Effector memory CD4-positive, alpha-beta T cell (primary cell): ENCODE results near the gene NUP214.
"Not testable (repeated sequence)": the region's sequence is repeated elsewhere in the genome, so short reads cannot be mapped to it uniquely, and the experiment has no call there.

Experiments used
- DNase-seq, 3 donors: peaks; one replicate each; pipeline ENCODE4 v3.0.0-alpha.2; 2020
- H3K27ac ChIP-seq: 2 replicates; pipeline ENCODE4 v1.7.0; 2013; ENCODE audit warnings: mild to moderate bottlenecking, low read length, moderate library complexity; ENCODE audit not compliant: insufficient read depth, poor library complexity, severe bottlenecking
- H3K27me3 ChIP-seq: replicated peaks from 2 replicates; pipeline ENCODE4 v1.7.0; 2013; ENCODE audit warnings: mild to moderate bottlenecking, low read length; ENCODE audit not compliant: insufficient read depth, control insufficient read depth, poor library complexity, severe bottlenecking
- H3K36me3 ChIP-seq: 2 replicates; pipeline ENCODE4 v1.7.0; 2013; ENCODE audit warnings: mild to moderate bottlenecking, low read length, moderate library complexity; ENCODE audit not compliant: control insufficient read depth, insufficient read depth
- H3K4me1 ChIP-seq: 2 replicates; pipeline ENCODE4 v1.7.0; 2013; ENCODE audit warnings: low read length, mild to moderate bottlenecking; ENCODE audit not compliant: control insufficient read depth, insufficient read depth, poor library complexity, severe bottlenecking
- H3K4me3 ChIP-seq: 2 replicates; pipeline ENCODE4 v1.7.0; 2013; ENCODE audit warnings: low read length, low read depth, mild to moderate bottlenecking; ENCODE audit not compliant: insufficient read depth, poor library complexity, severe bottlenecking
- H3K9me3 ChIP-seq: 2 replicates; pipeline ENCODE4 v1.7.0; 2013; ENCODE audit warnings: mild to moderate bottlenecking, low read length, moderate library complexity; ENCODE audit not compliant: control insufficient read depth

NUP214 gene

GRCh38 chr9:131153595-131153994, 28.2 kb downstream of the NUP214 start:
- DNase-seq, result no peak
- Histone ChIP-seq H3K4me3 (no peak overlapping the region), H3K4me1 (no peaks in the 10 kb centered on the region), H3K9me3 (no peaks in the 10 kb centered on the region), H3K27ac (no peak overlapping the region), H3K27me3 (no peaks in the 10 kb centered on the region), H3K36me3 (peaks cover 69% of the 10 kb centered on the region)

GRCh38 chr9:131158673-131159072, 33.3 kb downstream of the NUP214 start:
- H3K9me3 ChIP-seq, DNase-seq, H3K27me3 ChIP-seq, H3K27ac ChIP-seq, H3K4me1 ChIP-seq, H3K4me3 ChIP-seq: not testable (repeated sequence)
- H3K36me3 ChIP-seq, result peaks cover 62% of the 10 kb centered on the region

- H3K27ac ChIP-seq, result no peak overlapping the region
- no peak overlapping the region for H3K4me3 ChIP-seq
- no peaks in the 10 kb centered on the region for H3K27me3 ChIP-seq
- H3K9me3 ChIP-seq, result no peaks in the 10 kb centered on the region
- no peak for DNase-seq
- peaks cover 65% of the 10 kb centered on the region for H3K36me3 ChIP-seq
- no peaks in the 10 kb centered on the region for H3K4me1 ChIP-seq
Observed at GRCh38 chr9:131160416-131161112, 35.2 kb downstream of the NUP214 start.

GRCh38 chr9:131161585-131161984, 36.2 kb downstream of the NUP214 start:
- Histone ChIP-seq H3K36me3 (peaks cover 59% of the 10 kb centered on the region), H3K27me3 (no peaks in the 10 kb centered on the region)
- no peak for DNase-seq

GRCh38 chr9:131162886-131163285, 37.5 kb downstream of the NUP214 start:
- Histone ChIP-seq H3K36me3 (peaks cover 51% of the 10 kb centered on the region), H3K4me3 (no peak overlapping the region), H3K4me1 (no peaks in the 10 kb centered on the region)

More at GRCh38 chr9:131161585-131161984, 36.2 kb downstream of the NUP214 start:
- no peaks in the 10 kb centered on the region for H3K9me3 ChIP-seq
- H3K4me3 ChIP-seq, result no peak overlapping the region
- no peak overlapping the region for H3K27ac ChIP-seq
- no peaks in the 10 kb centered on the region for H3K4me1 ChIP-seq

GRCh38 chr9:131165523-131165922, 40.1 kb downstream of the NUP214 start:
- Histone ChIP-seq H3K9me3 (no peaks in the 10 kb centered on the region), H3K4me3 (no peak overlapping the region), H3K27me3 (no peaks in the 10 kb centered on the region), H3K4me1 (no peaks in the 10 kb centered on the region), H3K27ac (no peak overlapping the region), H3K36me3 (peaks cover 37% of the 10 kb centered on the region)
- DNase-seq, result no peak

More at GRCh38 chr9:131162886-131163285, 37.5 kb downstream of the NUP214 start:
- Histone ChIP-seq H3K27me3 (no peaks in the 10 kb centered on the region), H3K9me3 (no peaks in the 10 kb centered on the region), H3K27ac (no peak overlapping the region)
- DNase-seq, result no peak

GRCh38 chr9:131167146-131167692, 41.8 kb downstream of the NUP214 start:
- DNase-seq, result no peak

GRCh38 chr9:131167936-131168335, 42.5 kb downstream of the NUP214 start:
- H3K4me1 ChIP-seq, result no peaks in the 10 kb centered on the region
- no peak for DNase-seq
- peaks cover 14% of the 10 kb centered on the region for H3K36me3 ChIP-seq
- no peak overlapping the region for H3K4me3 ChIP-seq
- H3K9me3 ChIP-seq, result no peaks in the 10 kb centered on the region
- H3K27me3 ChIP-seq, result no peaks in the 10 kb centered on the region
- H3K27ac ChIP-seq, result no peak overlapping the region

More at GRCh38 chr9:131167146-131167692, 41.8 kb downstream of the NUP214 start:
- Histone ChIP-seq H3K36me3 (peaks cover 21% of the 10 kb centered on the region), H3K4me1 (no peaks in the 10 kb centered on the region), H3K27ac (no peak overlapping the region), H3K9me3 (no peaks in the 10 kb centered on the region), H3K27me3 (no peaks in the 10 kb centered on the region), H3K4me3 (no peak overlapping the region)

GRCh38 chr9:131169563-131170240, 44.3 kb downstream of the NUP214 start:
- no peak for DNase-seq
- Histone ChIP-seq H3K27me3 (no peaks in the 10 kb centered on the region), H3K4me3 (no peak overlapping the region), H3K36me3 (peaks cover 7% of the 10 kb centered on the region), H3K9me3 (no peaks in the 10 kb centered on the region), H3K27ac (no peak overlapping the region), H3K4me1 (no peaks in the 10 kb centered on the region)

- H3K36me3 ChIP-seq, result peaks cover 39% of the 10 kb centered on the region
- DNase-seq, result no peak
- no peak overlapping the region for H3K4me3 ChIP-seq
Observed at GRCh38 chr9:131173995-131174394, 48.6 kb downstream of the NUP214 start.

More at GRCh38 chr9:131173995-131174394, 48.6 kb downstream of the NUP214 start:
- H3K4me1 ChIP-seq, result no peaks in the 10 kb centered on the region
- no peak overlapping the region for H3K27ac ChIP-seq
- H3K9me3 ChIP-seq, result no peaks in the 10 kb centered on the region
- no peaks in the 10 kb centered on the region for H3K27me3 ChIP-seq
